ENCODE measurements around the gene EMC7.

Gene EMC7

GRCh38 chr15:34099914-34100313 lies 1.7 kb downstream of the EMC7 start:
- H3K9me3 ChIP-seq (ENCODE audit: control insufficient read depth, low read length): no peaks in the 10 kb centered on the region
- no peak for DNase-seq
- no peak overlapping the region for H3K27ac ChIP-seq (ENCODE audit: insufficient read depth, low read length, poor library complexity, severe bottlenecking)
- H3K4me1 ChIP-seq (ENCODE audit: control insufficient read depth, insufficient read depth, low read length, poor library complexity, severe bottlenecking): peaks cover 11% of the 10 kb centered on the region
- H3K4me3 ChIP-seq (ENCODE audit: insufficient read depth, low read depth, low read length, poor library complexity, severe bottlenecking): no peak overlapping the region
- peaks cover 9% of the 10 kb centered on the region for H3K36me3 ChIP-seq (ENCODE audit: control insufficient read depth, insufficient read depth, low read length)
- no peaks in the 10 kb centered on the region for H3K27me3 ChIP-seq (replicated peaks; ENCODE audit: control insufficient read depth, insufficient read depth, low read length, poor library complexity, severe bottlenecking)

- no peak overlapping the region for H3K27ac ChIP-seq (ENCODE audit: insufficient read depth, low read length, poor library complexity, severe bottlenecking)
- H3K4me1 ChIP-seq (ENCODE audit: control insufficient read depth, insufficient read depth, low read length, poor library complexity, severe bottlenecking): no peaks in the 10 kb centered on the region
- H3K36me3 ChIP-seq (ENCODE audit: control insufficient read depth, insufficient read depth, low read length): peaks cover 58% of the 10 kb centered on the region
Measured at GRCh38 chr15:34085746-34086145, 15.9 kb downstream of the EMC7 start.

GRCh38 chr15:34084086-34084485 lies 17.6 kb downstream of the EMC7 start:
- peaks cover 52% of the 10 kb centered on the region for H3K36me3 ChIP-seq (ENCODE audit: control insufficient read depth, insufficient read depth, low read length)
- H3K9me3 ChIP-seq (ENCODE audit: control insufficient read depth, low read length): no peaks in the 10 kb centered on the region
- no peaks in the 10 kb centered on the region for H3K27me3 ChIP-seq (replicated peaks; ENCODE audit: control insufficient read depth, insufficient read depth, low read length, poor library complexity, severe bottlenecking)
- no peak for DNase-seq
- no peak overlapping the region for H3K27ac ChIP-seq (ENCODE audit: insufficient read depth, low read length, poor library complexity, severe bottlenecking)
- H3K4me3 ChIP-seq (ENCODE audit: insufficient read depth, low read depth, low read length, poor library complexity, severe bottlenecking): no peak overlapping the region
- no peaks in the 10 kb centered on the region for H3K4me1 ChIP-seq (ENCODE audit: control insufficient read depth, insufficient read depth, low read length, poor library complexity, severe bottlenecking)

More at GRCh38 chr15:34085746-34086145, 15.9 kb downstream of the EMC7 start:
- H3K9me3 ChIP-seq (ENCODE audit: control insufficient read depth, low read length): no peaks in the 10 kb centered on the region
- no peak overlapping the region for H3K4me3 ChIP-seq (ENCODE audit: insufficient read depth, low read depth, low read length, poor library complexity, severe bottlenecking)
- H3K27me3 ChIP-seq (replicated peaks; ENCODE audit: control insufficient read depth, insufficient read depth, low read length, poor library complexity, severe bottlenecking): no peaks in the 10 kb centered on the region
- DNase-seq: no peak

- Histone ChIP-seq H3K9me3 (ENCODE audit: control insufficient read depth, low read length) (no peaks in the 10 kb centered on the region), H3K4me1 (ENCODE audit: control insufficient read depth, insufficient read depth, low read length, poor library complexity, severe bottlenecking) (no peaks in the 10 kb centered on the region), H3K36me3 (ENCODE audit: control insufficient read depth, insufficient read depth, low read length) (peaks cover 18% of the 10 kb centered on the region), H3K27me3 (replicated peaks; ENCODE audit: control insufficient read depth, insufficient read depth, low read length, poor library complexity, severe bottlenecking) (no peaks in the 10 kb centered on the region), H3K27ac (ENCODE audit: insufficient read depth, low read length, poor library complexity, severe bottlenecking) (no peak overlapping the region), H3K4me3 (ENCODE audit: insufficient read depth, low read depth, low read length, poor library complexity, severe bottlenecking) (no peak overlapping the region)
- no peak for DNase-seq
Measured at GRCh38 chr15:34079904-34080303, 21.8 kb downstream of the EMC7 start.

- no peaks in the 10 kb centered on the region for H3K9me3 ChIP-seq (ENCODE audit: control insufficient read depth, low read length)
- H3K4me3 ChIP-seq (ENCODE audit: insufficient read depth, low read depth, low read length, poor library complexity, severe bottlenecking): no peak overlapping the region
- peaks cover 12% of the 10 kb centered on the region for H3K36me3 ChIP-seq (ENCODE audit: control insufficient read depth, insufficient read depth, low read length)
- no peaks in the 10 kb centered on the region for H3K4me1 ChIP-seq (ENCODE audit: control insufficient read depth, insufficient read depth, low read length, poor library complexity, severe bottlenecking)
- H3K27ac ChIP-seq (ENCODE audit: insufficient read depth, low read length, poor library complexity, severe bottlenecking): no peak overlapping the region
- no peaks in the 10 kb centered on the region for H3K27me3 ChIP-seq (replicated peaks; ENCODE audit: control insufficient read depth, insufficient read depth, low read length, poor library complexity, severe bottlenecking)
- no peak for DNase-seq
Measured at GRCh38 chr15:34078900-34079299, 22.8 kb downstream of the EMC7 start.

- Histone ChIP-seq H3K36me3 (ENCODE audit: control insufficient read depth, insufficient read depth, low read length) (no peaks in the 10 kb centered on the region), H3K27me3 (replicated peaks; ENCODE audit: control insufficient read depth, insufficient read depth, low read length, poor library complexity, severe bottlenecking) (no peaks in the 10 kb centered on the region), H3K4me3 (ENCODE audit: insufficient read depth, low read depth, low read length, poor library complexity, severe bottlenecking) (no peak overlapping the region), H3K27ac (ENCODE audit: insufficient read depth, low read length, poor library complexity, severe bottlenecking) (no peak overlapping the region), H3K4me1 (ENCODE audit: control insufficient read depth, insufficient read depth, low read length, poor library complexity, severe bottlenecking) (no peaks in the 10 kb centered on the region), H3K9me3 (ENCODE audit: control insufficient read depth, low read length) (no peaks in the 10 kb centered on the region)
- DNase-seq: no peak
Measured at GRCh38 chr15:34076785-34077184, 24.9 kb downstream of the EMC7 start.

- no peaks in the 10 kb centered on the region for H3K4me1 ChIP-seq (ENCODE audit: control insufficient read depth, insufficient read depth, low read length, poor library complexity, severe bottlenecking)
- H3K27me3 ChIP-seq (replicated peaks; ENCODE audit: control insufficient read depth, insufficient read depth, low read length, poor library complexity, severe bottlenecking): no peaks in the 10 kb centered on the region
- no peak overlapping the region for H3K27ac ChIP-seq (ENCODE audit: insufficient read depth, low read length, poor library complexity, severe bottlenecking)
- H3K36me3 ChIP-seq (ENCODE audit: control insufficient read depth, insufficient read depth, low read length): no peaks in the 10 kb centered on the region
- H3K9me3 ChIP-seq (ENCODE audit: control insufficient read depth, low read length): no peaks in the 10 kb centered on the region
- H3K4me3 ChIP-seq (ENCODE audit: insufficient read depth, low read depth, low read length, poor library complexity, severe bottlenecking): no peak overlapping the region
- DNase-seq: no peak
Measured at GRCh38 chr15:34070003-34070402, 31.7 kb downstream of the EMC7 start.

GRCh38 chr15:34065941-34066340 lies 35.7 kb downstream of the EMC7 start:
- Histone ChIP-seq H3K27me3 (replicated peaks; ENCODE audit: control insufficient read depth, insufficient read depth, low read length, poor library complexity, severe bottlenecking) (no peaks in the 10 kb centered on the region), H3K4me3 (ENCODE audit: insufficient read depth, low read depth, low read length, poor library complexity, severe bottlenecking) (no peak overlapping the region), H3K4me1 (ENCODE audit: control insufficient read depth, insufficient read depth, low read length, poor library complexity, severe bottlenecking) (no peaks in the 10 kb centered on the region), H3K27ac (ENCODE audit: insufficient read depth, low read length, poor library complexity, severe bottlenecking) (no peak overlapping the region), H3K9me3 (ENCODE audit: control insufficient read depth, low read length) (no peaks in the 10 kb centered on the region), H3K36me3 (ENCODE audit: control insufficient read depth, insufficient read depth, low read length) (no peaks in the 10 kb centered on the region)
- no peak for DNase-seq

- Histone ChIP-seq H3K36me3 (ENCODE audit: control insufficient read depth, insufficient read depth, low read length) (no peaks in the 10 kb centered on the region), H3K4me1 (ENCODE audit: control insufficient read depth, insufficient read depth, low read length, poor library complexity, severe bottlenecking) (no peaks in the 10 kb centered on the region), H3K27ac (ENCODE audit: insufficient read depth, low read length, poor library complexity, severe bottlenecking) (no peak overlapping the region)
Measured at GRCh38 chr15:34065261-34065660, 36.4 kb downstream of the EMC7 start.

GRCh38 chr15:34064438-34064837 lies 37.2 kb downstream of the EMC7 start:
- Histone ChIP-seq H3K9me3 (ENCODE audit: control insufficient read depth, low read length) (no peaks in the 10 kb centered on the region), H3K4me3 (ENCODE audit: insufficient read depth, low read depth, low read length, poor library complexity, severe bottlenecking) (no peak overlapping the region), H3K27me3 (replicated peaks; ENCODE audit: control insufficient read depth, insufficient read depth, low read length, poor library complexity, severe bottlenecking) (no peaks in the 10 kb centered on the region), H3K4me1 (ENCODE audit: control insufficient read depth, insufficient read depth, low read length, poor library complexity, severe bottlenecking) (no peaks in the 10 kb centered on the region), H3K27ac (ENCODE audit: insufficient read depth, low read length, poor library complexity, severe bottlenecking) (no peak overlapping the region), H3K36me3 (ENCODE audit: control insufficient read depth, insufficient read depth, low read length) (no peaks in the 10 kb centered on the region)
- DNase-seq: no peak

More at GRCh38 chr15:34065261-34065660, 36.4 kb downstream of the EMC7 start:
- no peak for DNase-seq
- H3K9me3 ChIP-seq (ENCODE audit: control insufficient read depth, low read length): no peaks in the 10 kb centered on the region
- no peaks in the 10 kb centered on the region for H3K27me3 ChIP-seq (replicated peaks; ENCODE audit: control insufficient read depth, insufficient read depth, low read length, poor library complexity, severe bottlenecking)
- no peak overlapping the region for H3K4me3 ChIP-seq (ENCODE audit: insufficient read depth, low read depth, low read length, poor library complexity, severe bottlenecking)

GRCh38 chr15:34059946-34060345 lies 41.7 kb downstream of the EMC7 start:
- Histone ChIP-seq H3K36me3 (ENCODE audit: control insufficient read depth, insufficient read depth, low read length) (no peaks in the 10 kb centered on the region), H3K27ac (ENCODE audit: insufficient read depth, low read length, poor library complexity, severe bottlenecking) (no peak overlapping the region), H3K27me3 (replicated peaks; ENCODE audit: control insufficient read depth, insufficient read depth, low read length, poor library complexity, severe bottlenecking) (no peaks in the 10 kb centered on the region), H3K4me3 (ENCODE audit: insufficient read depth, low read depth, low read length, poor library complexity, severe bottlenecking) (no peak overlapping the region), H3K9me3 (ENCODE audit: control insufficient read depth, low read length) (no peaks in the 10 kb centered on the region), H3K4me1 (ENCODE audit: control insufficient read depth, insufficient read depth, low read length, poor library complexity, severe bottlenecking) (no peaks in the 10 kb centered on the region)
- DNase-seq: no peak
